Upper lobe of left lung (tissue), 4 donors: Measurements from ENCODE around the gene SETBP1.

ENCODE experiments used
- POLR2A ChIP-seq, 4 donors: fragments of 450-650 bp; IDR thresholded peaks; one replicate each; pipeline ENCODE4 v1.5.1; 2016 to 2017; ENCODE audit warnings: antibody characterized with exemption in 4 of 4, mild to moderate bottlenecking in 2 of 4
- POLR2AphosphoS5 ChIP-seq, 2 donors: sonication (generic); formaldehyde crosslinking; IDR thresholded peaks; one replicate each; pipeline ENCODE4 v1.5.1; 2017; ENCODE audit warnings: antibody characterized with exemption in 2 of 2
- TF ChIP-seq, protein P1 (sequence below), 6 experiments: fragments of 450-650 bp in 4 of 6; fragments of 200-600 bp in 2 of 6; sonication (generic) in 2 of 6; IDR thresholded peaks; one replicate each; pipeline ENCODE4 v1.5.1; 2016 to 2019; ENCODE audit warnings: antibody characterized with exemption in 6 of 6

DNA sequence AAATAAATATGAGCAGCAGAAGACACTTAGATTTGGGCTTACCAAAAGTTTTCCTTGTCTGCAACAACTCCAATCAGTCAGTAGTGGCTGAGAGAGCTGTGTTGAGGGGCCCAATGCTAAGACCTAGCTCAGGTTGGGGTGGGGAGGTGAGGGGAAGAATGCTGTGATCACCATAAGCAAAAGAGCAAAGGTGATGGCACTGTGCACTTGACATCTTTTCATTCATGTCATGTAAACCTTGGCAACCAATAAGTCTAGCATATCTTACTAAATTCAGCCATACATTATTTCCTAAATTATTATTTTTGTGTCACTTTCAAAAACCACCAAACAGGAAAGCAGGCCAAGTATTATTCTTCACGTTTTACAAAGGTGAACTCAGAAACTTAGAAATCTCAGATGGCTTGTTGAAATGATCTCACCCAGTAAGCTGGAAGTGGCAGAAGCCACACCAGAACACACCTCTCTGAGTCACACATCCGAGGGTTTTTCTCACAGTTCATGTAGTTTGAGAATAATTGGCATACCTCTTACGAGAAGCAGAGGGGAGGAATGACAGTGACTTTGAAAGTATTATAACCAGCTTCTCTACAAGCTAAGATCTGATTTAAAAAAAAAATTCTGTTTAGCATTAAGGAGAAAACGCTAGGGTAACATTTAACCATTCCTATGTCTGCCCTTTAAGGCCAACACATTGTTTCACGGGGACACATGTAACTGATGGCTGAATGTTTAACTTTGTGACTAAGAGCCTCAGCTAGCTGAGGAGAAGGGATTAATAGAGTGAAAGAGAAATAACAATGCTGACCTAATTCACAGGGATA is 43.3 kb upstream of the SETBP1 start:
- TF ChIP-seq, protein P1, sequence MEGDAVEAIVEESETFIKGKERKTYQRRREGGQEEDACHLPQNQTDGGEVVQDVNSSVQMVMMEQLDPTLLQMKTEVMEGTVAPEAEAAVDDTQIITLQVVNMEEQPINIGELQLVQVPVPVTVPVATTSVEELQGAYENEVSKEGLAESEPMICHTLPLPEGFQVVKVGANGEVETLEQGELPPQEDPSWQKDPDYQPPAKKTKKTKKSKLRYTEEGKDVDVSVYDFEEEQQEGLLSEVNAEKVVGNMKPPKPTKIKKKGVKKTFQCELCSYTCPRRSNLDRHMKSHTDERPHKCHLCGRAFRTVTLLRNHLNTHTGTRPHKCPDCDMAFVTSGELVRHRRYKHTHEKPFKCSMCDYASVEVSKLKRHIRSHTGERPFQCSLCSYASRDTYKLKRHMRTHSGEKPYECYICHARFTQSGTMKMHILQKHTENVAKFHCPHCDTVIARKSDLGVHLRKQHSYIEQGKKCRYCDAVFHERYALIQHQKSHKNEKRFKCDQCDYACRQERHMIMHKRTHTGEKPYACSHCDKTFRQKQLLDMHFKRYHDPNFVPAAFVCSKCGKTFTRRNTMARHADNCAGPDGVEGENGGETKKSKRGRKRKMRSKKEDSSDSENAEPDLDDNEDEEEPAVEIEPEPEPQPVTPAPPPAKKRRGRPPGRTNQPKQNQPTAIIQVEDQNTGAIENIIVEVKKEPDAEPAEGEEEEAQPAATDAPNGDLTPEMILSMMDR (IDR thresholded peaks at IDR 0.05) = no peak
- TF ChIP-seq POLR2A (IDR thresholded peaks at IDR 0.05) = no peak
- TF ChIP-seq POLR2AphosphoS5 (IDR thresholded peaks at IDR 0.05) = no peak
